Neural cell (in vitro differentiated cells): Measurements from ENCODE around the gene HLCS.

ENCODE experiments used
- EP300 ChIP-seq: fragments of 450-650 bp; conservative IDR thresholded peaks from 2 replicates; pipeline ENCODE4 v1.6.1; 2014; ENCODE audit warnings: antibody characterized with exemption, mild to moderate bottlenecking, moderate library complexity; ENCODE audit not compliant: poor library complexity, severe bottlenecking
- EZH2 ChIP-seq: fragments of 200-600, 300-800 bp; shearing (Covaris generic), sonication (generic); IDR thresholded peaks from 2 replicates; pipeline ENCODE4 v1.6.1; 2014; ENCODE audit warnings: antibody characterized with exemption, low read length, borderline replicate concordance, mild to moderate bottlenecking; ENCODE audit not compliant: insufficient read depth, poor library complexity, severe bottlenecking
- MXI1 ChIP-seq: fragments of 450-650 bp; conservative IDR thresholded peaks from 2 replicates; pipeline ENCODE4 v1.6.1; 2014; ENCODE audit warnings: antibody characterized with exemption, mild to moderate bottlenecking; ENCODE audit not compliant: poor library complexity, severe bottlenecking
- POLR2AphosphoS5 ChIP-seq: IDR thresholded peaks from 2 replicates; pipeline ENCODE4 v1.6.1; 2012
- RAD21 ChIP-seq: fragments of 450-650 bp; conservative IDR thresholded peaks from 2 replicates; pipeline ENCODE4 v1.6.1; 2014; ENCODE audit warnings: antibody characterized with exemption, mild to moderate bottlenecking, moderate library complexity
- SMC3 ChIP-seq: fragments of 450-650 bp; conservative IDR thresholded peaks from 2 replicates; pipeline ENCODE4 v1.6.1; 2014; ENCODE audit warnings: antibody characterized with exemption, mild to moderate bottlenecking, moderate library complexity; ENCODE audit not compliant: poor library complexity
- TAF1 ChIP-seq: IDR thresholded peaks from 2 replicates; pipeline ENCODE4 v1.6.1; 2012; ENCODE audit warnings: low read depth
- TF ChIP-seq, protein P1 (sequence below): fragments of 450-650 bp; IDR thresholded peaks from 2 replicates; pipeline ENCODE4 v1.5.1; 2014; ENCODE audit warnings: antibody characterized with exemption, mild to moderate bottlenecking, moderate library complexity; ENCODE audit not compliant: poor library complexity, severe bottlenecking
- TF ChIP-seq, protein P2 (sequence below): IDR thresholded peaks from 2 replicates; pipeline ENCODE4 v1.6.1; 2012; ENCODE audit warnings: borderline replicate concordance

DNA sequence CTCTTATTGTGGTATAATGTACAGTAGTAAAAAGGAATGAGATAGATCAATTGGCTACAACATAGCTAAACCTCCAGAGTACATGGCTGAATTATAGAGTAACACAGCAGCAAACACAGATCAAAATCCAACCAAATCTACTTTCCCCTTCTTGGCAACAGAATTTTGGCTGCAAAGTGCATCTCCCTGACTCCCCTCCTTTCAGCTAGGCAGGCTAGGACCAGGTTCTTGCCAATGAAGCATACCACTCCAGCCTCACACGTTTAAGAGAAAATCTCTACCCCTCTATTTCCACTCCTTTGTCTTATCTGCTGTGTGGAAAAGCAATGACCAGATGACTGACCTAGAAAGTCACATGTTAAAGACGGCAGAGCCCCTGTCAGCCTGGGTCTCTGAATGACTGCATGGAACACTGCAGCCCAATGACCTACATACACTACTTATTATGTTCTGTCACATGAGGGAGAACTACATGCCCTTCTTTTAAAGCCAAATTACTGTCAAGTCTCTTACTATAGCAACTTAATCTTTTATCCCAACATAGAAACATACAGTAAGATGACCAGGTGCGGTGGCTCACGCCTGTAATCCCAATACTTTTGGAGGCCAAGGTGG lies 99.1 kb downstream of the HLCS start:
- TF ChIP-seq, protein P1, sequence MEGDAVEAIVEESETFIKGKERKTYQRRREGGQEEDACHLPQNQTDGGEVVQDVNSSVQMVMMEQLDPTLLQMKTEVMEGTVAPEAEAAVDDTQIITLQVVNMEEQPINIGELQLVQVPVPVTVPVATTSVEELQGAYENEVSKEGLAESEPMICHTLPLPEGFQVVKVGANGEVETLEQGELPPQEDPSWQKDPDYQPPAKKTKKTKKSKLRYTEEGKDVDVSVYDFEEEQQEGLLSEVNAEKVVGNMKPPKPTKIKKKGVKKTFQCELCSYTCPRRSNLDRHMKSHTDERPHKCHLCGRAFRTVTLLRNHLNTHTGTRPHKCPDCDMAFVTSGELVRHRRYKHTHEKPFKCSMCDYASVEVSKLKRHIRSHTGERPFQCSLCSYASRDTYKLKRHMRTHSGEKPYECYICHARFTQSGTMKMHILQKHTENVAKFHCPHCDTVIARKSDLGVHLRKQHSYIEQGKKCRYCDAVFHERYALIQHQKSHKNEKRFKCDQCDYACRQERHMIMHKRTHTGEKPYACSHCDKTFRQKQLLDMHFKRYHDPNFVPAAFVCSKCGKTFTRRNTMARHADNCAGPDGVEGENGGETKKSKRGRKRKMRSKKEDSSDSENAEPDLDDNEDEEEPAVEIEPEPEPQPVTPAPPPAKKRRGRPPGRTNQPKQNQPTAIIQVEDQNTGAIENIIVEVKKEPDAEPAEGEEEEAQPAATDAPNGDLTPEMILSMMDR = no peak
- TF ChIP-seq, protein P2, sequence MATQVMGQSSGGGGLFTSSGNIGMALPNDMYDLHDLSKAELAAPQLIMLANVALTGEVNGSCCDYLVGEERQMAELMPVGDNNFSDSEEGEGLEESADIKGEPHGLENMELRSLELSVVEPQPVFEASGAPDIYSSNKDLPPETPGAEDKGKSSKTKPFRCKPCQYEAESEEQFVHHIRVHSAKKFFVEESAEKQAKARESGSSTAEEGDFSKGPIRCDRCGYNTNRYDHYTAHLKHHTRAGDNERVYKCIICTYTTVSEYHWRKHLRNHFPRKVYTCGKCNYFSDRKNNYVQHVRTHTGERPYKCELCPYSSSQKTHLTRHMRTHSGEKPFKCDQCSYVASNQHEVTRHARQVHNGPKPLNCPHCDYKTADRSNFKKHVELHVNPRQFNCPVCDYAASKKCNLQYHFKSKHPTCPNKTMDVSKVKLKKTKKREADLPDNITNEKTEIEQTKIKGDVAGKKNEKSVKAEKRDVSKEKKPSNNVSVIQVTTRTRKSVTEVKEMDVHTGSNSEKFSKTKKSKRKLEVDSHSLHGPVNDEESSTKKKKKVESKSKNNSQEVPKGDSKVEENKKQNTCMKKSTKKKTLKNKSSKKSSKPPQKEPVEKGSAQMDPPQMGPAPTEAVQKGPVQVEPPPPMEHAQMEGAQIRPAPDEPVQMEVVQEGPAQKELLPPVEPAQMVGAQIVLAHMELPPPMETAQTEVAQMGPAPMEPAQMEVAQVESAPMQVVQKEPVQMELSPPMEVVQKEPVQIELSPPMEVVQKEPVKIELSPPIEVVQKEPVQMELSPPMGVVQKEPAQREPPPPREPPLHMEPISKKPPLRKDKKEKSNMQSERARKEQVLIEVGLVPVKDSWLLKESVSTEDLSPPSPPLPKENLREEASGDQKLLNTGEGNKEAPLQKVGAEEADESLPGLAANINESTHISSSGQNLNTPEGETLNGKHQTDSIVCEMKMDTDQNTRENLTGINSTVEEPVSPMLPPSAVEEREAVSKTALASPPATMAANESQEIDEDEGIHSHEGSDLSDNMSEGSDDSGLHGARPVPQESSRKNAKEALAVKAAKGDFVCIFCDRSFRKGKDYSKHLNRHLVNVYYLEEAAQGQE = no peak
- TF ChIP-seq TAF1 (no peak), EZH2 (no peak), MXI1 (no peak), EP300 (no peak), POLR2AphosphoS5 (no peak), SMC3 (no peak), RAD21 (no peak)
